B cell (primary cell): ENCODE data around the gene P2RX6. TPM values are rescaled to one million over a fixed set of nuclear protein-coding genes. Genes with fewer than 3 reads are reported as not detected.

Source experiments
- ATAC-seq: fragments of 200-7000 bp; cut with Tn5 transposase; one replicate; pipeline ENCODE4 v1.10.0; 2021; ENCODE audit warnings: low read depth, mild to moderate bottlenecking, moderate number of reproducible peaks, moderate library complexity
- CTCF ChIA-PET: fragments of 350-600 bp; sonication (Branson Sonifier 250); formaldehyde crosslinking; loops from one replicate; lab custom pipeline; 2021; ENCODE audit warnings: antibody characterized with exemption, inconsistent platforms; lab: Charles Lee
- POLR2A ChIA-PET: fragments of 350-600 bp; sonication (Branson Sonifier 250); formaldehyde crosslinking; loops from one replicate; lab custom pipeline; 2021; ENCODE audit warnings: antibody characterized with exemption; lab: Charles Lee
- DNase-seq: peaks from one replicate; pipeline ENCODE4 v3.0.0; 2013
- H2AFZ ChIP-seq: 2 replicates; pipeline ENCODE4 v1.6.1; 2012; ENCODE audit warnings: mild to moderate bottlenecking, low read depth, low read length; ENCODE audit not compliant: insufficient read depth, poor library complexity, severe bottlenecking
- H3K27ac ChIP-seq, 2 donors: 1 replicate in 1 of 2; 2 replicates in 1 of 2; pipeline ENCODE4 v1.5.1; 2012 to 2013; ENCODE audit warnings: low read length in 2 of 2, mild to moderate bottlenecking in 2 of 2, moderate library complexity in 1 of 2
- H3K27me3 ChIP-seq, 4 experiments: fragments of 200-600 bp in 1 of 4; sonication (generic) in 1 of 4; replicated peaks in 1 of 4; 1 replicate in 2 of 4; 2 replicates in 2 of 4; pipeline versions ENCODE4 v1.6.1 to v1.7.0; 2013 to 2016; ENCODE audit warnings: low read length in 3 of 4, mild to moderate bottlenecking in 2 of 4, mixed read lengths in 1 of 4, moderate library complexity in 1 of 4; ENCODE audit not compliant: insufficient read depth in 4 of 4, control insufficient read depth in 3 of 4; ENCODE audit errors: control extremely low read depth in 1 of 4
- H3K36me3 ChIP-seq, 2 experiments: replicated peaks in 1 of 2; 1 replicate in 1 of 2; 2 replicates in 1 of 2; pipeline versions ENCODE4 v1.6.1 to v1.7.1; 2013; ENCODE audit warnings: low read length in 1 of 2; ENCODE audit not compliant: insufficient read depth in 2 of 2, control insufficient read depth in 1 of 2; ENCODE audit errors: control extremely low read depth in 1 of 2, extremely low read depth in 1 of 2
- H3K4me1 ChIP-seq, 2 donors: fragments of 200-600 bp in 1 of 2; sonication (generic) in 1 of 2; 1 replicate in 1 of 2; 2 replicates in 1 of 2; pipeline versions ENCODE4 v1.5.1 to v1.6.1; 2013 to 2017; ENCODE audit warnings: low read length in 2 of 2; ENCODE audit not compliant: control insufficient read depth in 2 of 2, insufficient read depth in 2 of 2
- H3K4me2 ChIP-seq: replicated peaks from 2 replicates; pipeline ENCODE3; 2012; ENCODE audit warnings: mild to moderate bottlenecking, low read depth, low read length; ENCODE audit not compliant: poor library complexity, severe bottlenecking
- H3K4me3 ChIP-seq, 5 experiments: fragments of 200-600 bp in 1 of 5; sonication (generic) in 1 of 5; 1 replicate in 3 of 5; 2 replicates in 2 of 5; pipeline versions ENCODE4 v1.5.1 to v1.7.0; 2011 to 2016; ENCODE audit warnings: low read length in 4 of 5, mild to moderate bottlenecking in 4 of 5, low read depth in 2 of 5, control low read depth in 1 of 5, moderate library complexity in 1 of 5; ENCODE audit not compliant: insufficient read depth in 1 of 5; ENCODE audit errors: control extremely low read depth in 1 of 5, extremely low read depth in 1 of 5
- H3K79me2 ChIP-seq: fragments of 200-600 bp; sonication (generic); one replicate; pipeline ENCODE4 v1.6.0; 2016; ENCODE audit warnings: low read length; ENCODE audit not compliant: control insufficient read depth, insufficient read depth
- H3K9ac ChIP-seq: fragments of 200-600 bp; sonication (generic); 2 replicates; pipeline ENCODE4 v1.6.1; 2017; ENCODE audit warnings: mild to moderate bottlenecking, low read length, moderate library complexity
- H3K9me3 ChIP-seq, 3 donors: one replicate each; pipeline versions ENCODE4 v1.6.1 to v1.7.1; 2013; ENCODE audit warnings: low read length in 2 of 3; ENCODE audit not compliant: control insufficient read depth in 2 of 3, insufficient read depth in 1 of 3; ENCODE audit errors: control extremely low read depth in 1 of 3
- H4K20me1 ChIP-seq: 2 replicates; pipeline ENCODE4 v1.6.0; 2012; ENCODE audit warnings: mild to moderate bottlenecking, low read length; ENCODE audit not compliant: insufficient read depth, control insufficient read depth, poor library complexity, severe bottlenecking
- H3K27ac Mint-ChIP-seq: one replicate; pipeline ENCODE4 v1.8.0; 2021; ENCODE audit warnings: mixed read lengths
- H3K27me3 Mint-ChIP-seq: one replicate; pipeline ENCODE4 v1.8.0; 2021; ENCODE audit warnings: mixed read lengths
- H3K4me1 Mint-ChIP-seq: one replicate; pipeline ENCODE4 v1.8.0; 2021; ENCODE audit warnings: mixed read lengths
- H3K4me3 Mint-ChIP-seq: one replicate; pipeline ENCODE4 v1.8.0; 2021; ENCODE audit warnings: mixed read lengths
- H3K9me3 Mint-ChIP-seq: one replicate; pipeline ENCODE4 v1.8.0; 2022; ENCODE audit warnings: mixed read lengths; ENCODE audit not compliant: insufficient read depth
- EZH2 ChIP-seq: IDR thresholded peaks from 2 replicates; pipeline ENCODE4 v1.6.1; 2012; ENCODE audit warnings: borderline replicate concordance, low read depth, mild to moderate bottlenecking, moderate library complexity, low read length; ENCODE audit not compliant: insufficient read depth, poor library complexity, severe bottlenecking
- WGBS: methylation state at CpG from one replicate; pipeline ENCODE4 v1.1.5; 2013; ENCODE audit warnings: missing lambda C conversion rate; ENCODE audit not compliant: insufficient coverage; 5-methylcytosine and 5-hydroxymethylcytosine counted together
- intact Hi-C: fragments of 100-400 bp; cut with micrococcal nuclease; formaldehyde crosslinking; loops from one replicate; pipeline ENCODE4 v1.10.0; 2022
- polyA plus RNA-seq: library from polyadenylated mRNA; depleted of rRNA; stranded (reverse); fragments of >200 nt; gene quantifications from 2 replicates; pipeline ENCODE4 v1.2.3, GENCODE V29; 2012
- total RNA-seq, 2 donors: library from RNA; stranded (reverse); fragments of 120-200 nt in 1 of 2; gene quantifications; 1 replicate in 1 of 2; 2 replicates in 1 of 2; pipeline versions ENCODE4 v1.2.3 to v1.2.4, GENCODE V29; 2013 to 2022
- TF ChIP-seq, protein P1 (sequence below): fragments of 200-600 bp; IDR thresholded peaks from one replicate; pipeline ENCODE4 v1.8.0; 2022; ENCODE audit warnings: antibody characterized with exemption, mild to moderate bottlenecking

P2RX6 gene
- total and polyA plus RNA-seq, 2 donors (not counting 1 experiment from before 2014, with no cell fraction given), result 0.49 to 0.79 TPM

DNA sequence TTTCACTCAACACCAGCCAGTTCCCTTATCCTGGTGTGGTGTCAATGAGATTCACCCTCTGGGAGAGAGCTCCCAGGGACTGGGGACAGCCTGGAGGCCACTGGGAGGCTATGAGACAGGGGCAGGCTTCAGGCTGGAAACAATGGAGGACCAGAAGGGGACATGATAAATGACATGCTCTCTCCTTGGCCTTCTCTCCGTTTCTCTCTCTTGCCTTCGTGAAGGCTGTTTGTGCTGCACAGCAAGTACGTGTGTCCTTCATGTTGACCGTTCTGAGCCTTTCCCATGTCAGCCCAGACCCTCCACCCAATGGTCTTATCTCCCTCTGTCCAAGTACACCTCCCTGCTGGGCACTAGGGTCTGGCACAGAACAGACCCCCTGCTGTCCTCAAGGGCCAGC, 34.4 kb upstream of the P2RX6 start:
- Histone ChIP-seq H3K36me3 (no peaks in the 10 kb centered on the region), H2AFZ (no peak overlapping the region), H3K27me3 (peaks cover 0 to 3% (median 0%) of the 10 kb centered on the region in 4 experiments), H3K79me2 (peaks cover 18% of the 10 kb centered on the region), H4K20me1 (no peaks in the 10 kb centered on the region), H3K4me2 (peak overlapping the region; percentile 92), H3K9me3 (peaks cover 0 to 22% (median 8%) of the 10 kb centered on the region in 3 donors), H3K27ac (no peak overlapping the region), H3K4me3 (no peak overlapping the region), H3K4me1 (peaks cover 24 to 34% of the 10 kb centered on the region in 2 donors), H3K9ac (no peak overlapping the region)
- peaks cover 36% of the 10 kb centered on the region for H3K4me1 Mint-ChIP-seq
- H3K27ac Mint-ChIP-seq, result peak overlapping the region; percentile 20
- no peak for ATAC-seq
- TF ChIP-seq, protein P1, sequence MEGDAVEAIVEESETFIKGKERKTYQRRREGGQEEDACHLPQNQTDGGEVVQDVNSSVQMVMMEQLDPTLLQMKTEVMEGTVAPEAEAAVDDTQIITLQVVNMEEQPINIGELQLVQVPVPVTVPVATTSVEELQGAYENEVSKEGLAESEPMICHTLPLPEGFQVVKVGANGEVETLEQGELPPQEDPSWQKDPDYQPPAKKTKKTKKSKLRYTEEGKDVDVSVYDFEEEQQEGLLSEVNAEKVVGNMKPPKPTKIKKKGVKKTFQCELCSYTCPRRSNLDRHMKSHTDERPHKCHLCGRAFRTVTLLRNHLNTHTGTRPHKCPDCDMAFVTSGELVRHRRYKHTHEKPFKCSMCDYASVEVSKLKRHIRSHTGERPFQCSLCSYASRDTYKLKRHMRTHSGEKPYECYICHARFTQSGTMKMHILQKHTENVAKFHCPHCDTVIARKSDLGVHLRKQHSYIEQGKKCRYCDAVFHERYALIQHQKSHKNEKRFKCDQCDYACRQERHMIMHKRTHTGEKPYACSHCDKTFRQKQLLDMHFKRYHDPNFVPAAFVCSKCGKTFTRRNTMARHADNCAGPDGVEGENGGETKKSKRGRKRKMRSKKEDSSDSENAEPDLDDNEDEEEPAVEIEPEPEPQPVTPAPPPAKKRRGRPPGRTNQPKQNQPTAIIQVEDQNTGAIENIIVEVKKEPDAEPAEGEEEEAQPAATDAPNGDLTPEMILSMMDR, result no peak
- no peak for TF ChIP-seq EZH2
- DNase-seq, result no peak
- ChIA-PET CTCF (interaction anchor here (1.6 to 2.1 kb wide), 2 partner anchors 16 to 23 kb away, joined by 3 to 14 read pairs; partner anchors contain the start of gene THAP7), POLR2A (no interaction called here)
- no peaks in the 10 kb centered on the region for H3K9me3 Mint-ChIP-seq
- peak overlapping the region; percentile 37 for H3K4me3 Mint-ChIP-seq
- 95% methylated on average over 4 of the region's 4 CpGs for WGBS
- intact Hi-C loops, result loop anchor here (10.0 kb wide), 1 partner anchor 64 kb away; the partner anchor contains the start of gene LRRC74B
- peaks cover 3% of the 10 kb centered on the region for H3K27me3 Mint-ChIP-seq

DNA sequence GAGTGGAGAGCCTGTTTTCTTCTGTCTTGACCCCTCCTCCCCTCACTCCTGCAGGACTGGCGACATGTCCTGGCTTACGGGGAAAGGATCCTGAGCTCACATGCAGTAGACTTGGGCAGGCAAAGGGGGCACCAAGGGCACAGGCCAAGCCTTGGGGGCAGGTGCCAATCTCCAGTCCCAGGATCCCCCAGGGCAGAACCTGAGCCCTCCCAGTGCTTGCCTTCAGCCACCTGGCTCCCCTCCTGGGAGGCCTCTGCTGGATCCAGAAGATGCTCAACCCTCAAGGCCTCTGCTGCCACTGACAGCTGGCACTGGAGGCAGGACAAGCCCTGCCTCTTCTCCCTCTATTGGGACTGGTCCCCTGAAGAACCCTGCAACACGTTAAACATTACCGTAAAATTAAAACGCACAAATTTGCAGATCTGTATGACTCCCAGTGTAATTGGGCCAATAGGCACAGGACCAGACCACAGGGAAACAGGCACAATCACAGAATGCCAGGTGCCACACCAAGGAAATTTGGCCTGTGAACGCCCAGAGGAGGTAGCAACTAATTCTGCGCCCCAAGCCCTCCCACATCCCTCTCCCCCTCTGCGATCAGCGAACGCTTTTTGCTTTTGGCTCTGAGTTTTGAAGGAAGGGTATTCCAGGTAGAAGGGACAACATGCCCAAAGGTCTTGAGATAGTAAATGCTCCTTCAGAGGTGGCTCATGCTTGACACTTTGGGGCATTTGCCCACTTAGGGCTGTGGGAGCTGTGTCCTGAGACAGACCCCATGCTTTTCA, 33.8 kb upstream of the P2RX6 start:
- peak overlapping the region; percentile 78 for H2AFZ ChIP-seq
- H4K20me1 ChIP-seq, result no peaks in the 10 kb centered on the region
- H3K27ac Mint-ChIP-seq, result peak overlapping the region; percentile 89
- intact Hi-C loops, result loop anchor here (1.0 to 10.0 kb wide), 2 partner anchors 21 to 64 kb away; partner anchors contain the start of genes LRRC74B and THAP7
- H3K27ac ChIP-seq, result peak overlapping the region; percentile 75 to 79
- H3K4me3 ChIP-seq, result peak overlapping the region; percentile 53 to 85 (median 77)
- peak overlapping the region; percentile 95 for H3K4me3 Mint-ChIP-seq
- H3K36me3 ChIP-seq, result no peaks in the 10 kb centered on the region
- H3K79me2 ChIP-seq, result peaks cover 18% of the 10 kb centered on the region
- H3K9me3 Mint-ChIP-seq, result no peaks in the 10 kb centered on the region
- CTCF ChIA-PET, result interaction anchor here (1.1 to 2.1 kb wide), 4 partner anchors 13 to 22 kb away, joined by 3 to 14 read pairs (median 6); partner anchors contain the start of gene THAP7
- peaks cover 0 to 3% (median 0%) of the 10 kb centered on the region in 4 experiments for H3K27me3 ChIP-seq
- peaks cover 36% of the 10 kb centered on the region for H3K4me1 Mint-ChIP-seq
- peaks cover 24 to 34% of the 10 kb centered on the region in 2 donors for H3K4me1 ChIP-seq
- H3K9ac ChIP-seq, result peak overlapping the region; percentile 74
- TF ChIP-seq, protein P1, result no peak
- no peak for TF ChIP-seq EZH2
- H3K9me3 ChIP-seq, result peaks cover 0 to 22% (median 8%) of the 10 kb centered on the region in 3 donors
- DNase-seq, result no peak
- peak overlapping the region; percentile 92 for H3K4me2 ChIP-seq
- ATAC-seq, result no peak
- POLR2A ChIA-PET, result no interaction called here
- H3K27me3 Mint-ChIP-seq, result peaks cover 3% of the 10 kb centered on the region
- WGBS, result 69% methylated on average over 5 of the region's 10 CpGs
